ENCODE measurements around the gene ATIC.

GRCh38 chr2:215382480-215382879 is 70.6 kb downstream of the ATIC start:
- TF ChIP-seq CTCF (conservative IDR thresholded peaks at IDR 0.05; ENCODE audit: low read length) (no peak), EZH2phosphoT487 (IDR thresholded peaks at IDR 0.05; ENCODE audit: borderline replicate concordance, low read depth, low read length) (no peak)
